ENCODE measurements around the gene NUP214.
"Not testable (repeated sequence)": the region's sequence is repeated elsewhere in the genome, so short reads cannot be mapped to it uniquely, and the experiment has no call there.

Gene NUP214

DNA sequence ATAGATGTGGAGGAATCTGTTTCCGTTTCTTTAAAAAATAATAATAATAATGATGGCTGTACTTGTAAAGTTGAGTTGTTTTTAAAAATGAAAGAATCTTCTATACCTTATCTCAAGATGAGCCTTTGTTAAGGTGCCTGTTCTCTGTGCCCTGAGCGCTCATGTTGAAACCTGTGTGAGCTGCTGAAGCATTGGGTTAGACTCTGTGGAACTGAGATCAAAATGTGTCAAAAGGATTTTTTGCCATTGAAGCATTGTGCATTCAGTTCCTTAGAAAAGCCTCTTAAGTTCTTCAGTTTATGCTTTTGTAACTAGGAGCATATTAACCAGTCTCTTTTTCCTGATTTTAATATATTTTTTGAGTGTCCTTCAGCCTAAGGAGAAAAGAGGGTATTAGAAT lies 67.7 kb downstream of the NUP214 start:
- DNase-seq (ENCODE audit: low spot score): no peak

DNA sequence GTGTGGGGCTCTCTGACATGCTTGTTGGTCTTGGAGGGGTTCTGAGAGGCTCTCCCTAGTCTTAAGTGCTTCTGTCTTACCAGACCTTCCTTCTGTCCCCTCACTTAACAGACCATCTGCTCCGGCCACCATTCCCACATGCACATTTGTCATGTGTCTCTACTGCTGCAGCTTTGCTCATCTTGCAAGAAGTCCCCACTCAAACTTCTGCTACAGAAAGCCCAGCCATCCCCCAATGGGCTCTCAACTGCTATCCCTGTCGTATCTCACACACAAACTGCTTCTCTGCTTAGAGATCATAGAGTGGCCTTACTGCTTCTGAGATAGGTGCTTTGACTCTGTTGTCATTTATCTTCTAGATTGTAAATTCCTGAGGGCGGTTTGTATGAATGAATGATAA lies 69.4 kb downstream of the NUP214 start:
- DNase-seq (ENCODE audit: low spot score): no peak

DNA sequence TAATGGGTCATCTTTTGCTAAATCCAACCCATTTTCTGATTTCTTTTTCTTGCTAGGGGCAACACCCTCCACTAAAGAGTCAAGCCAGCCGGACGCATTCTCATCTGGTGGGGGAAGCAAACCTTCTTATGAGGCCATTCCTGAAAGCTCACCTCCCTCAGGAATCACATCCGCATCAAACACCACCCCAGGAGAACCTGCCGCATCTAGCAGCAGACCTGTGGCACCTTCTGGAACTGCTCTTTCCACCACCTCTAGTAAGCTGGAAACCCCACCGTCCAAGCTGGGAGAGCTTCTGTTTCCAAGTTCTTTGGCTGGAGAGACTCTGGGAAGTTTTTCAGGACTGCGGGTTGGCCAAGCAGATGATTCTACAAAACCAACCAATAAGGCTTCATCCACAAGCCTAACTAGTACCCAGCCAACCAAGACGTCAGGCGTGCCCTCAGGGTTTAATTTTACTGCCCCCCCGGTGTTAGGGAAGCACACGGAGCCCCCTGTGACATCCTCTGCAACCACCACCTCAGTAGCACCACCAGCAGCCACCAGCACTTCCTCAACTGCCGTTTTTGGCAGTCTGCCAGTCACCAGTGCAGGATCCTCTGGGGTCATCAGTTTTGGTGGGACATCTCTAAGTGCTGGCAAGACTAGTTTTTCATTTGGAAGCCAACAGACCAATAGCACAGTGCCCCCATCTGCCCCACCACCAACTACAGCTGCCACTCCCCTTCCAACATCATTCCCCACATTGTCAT lies 72.0 kb downstream of the NUP214 start:
- no peak for DNase-seq (ENCODE audit: low spot score)

DNA sequence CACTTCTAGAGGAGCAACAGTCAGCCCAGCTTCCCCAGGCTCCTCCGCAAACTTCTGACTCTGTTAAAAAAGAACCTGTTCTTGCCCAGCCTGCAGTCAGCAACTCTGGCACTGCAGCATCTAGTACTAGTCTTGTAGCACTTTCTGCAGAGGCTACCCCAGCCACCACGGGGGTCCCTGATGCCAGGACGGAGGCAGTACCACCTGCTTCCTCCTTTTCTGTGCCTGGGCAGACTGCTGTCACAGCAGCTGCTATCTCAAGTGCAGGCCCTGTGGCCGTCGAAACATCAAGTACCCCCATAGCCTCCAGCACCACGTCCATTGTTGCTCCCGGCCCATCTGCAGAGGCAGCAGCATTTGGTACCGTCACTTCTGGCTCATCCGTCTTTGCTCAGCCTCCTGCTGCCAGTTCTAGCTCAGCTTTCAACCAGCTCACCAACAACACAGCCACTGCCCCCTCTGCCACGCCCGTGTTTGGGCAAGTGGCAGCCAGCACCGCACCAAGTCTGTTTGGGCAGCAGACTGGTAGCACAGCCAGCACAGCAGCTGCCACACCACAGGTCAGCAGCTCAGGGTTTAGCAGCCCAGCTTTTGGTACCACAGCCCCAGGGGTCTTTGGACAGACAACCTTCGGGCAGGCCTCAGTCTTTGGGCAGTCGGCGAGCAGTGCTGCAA lies 72.8 kb downstream of the NUP214 start:
- no peak for DNase-seq (ENCODE audit: low spot score)

DNA sequence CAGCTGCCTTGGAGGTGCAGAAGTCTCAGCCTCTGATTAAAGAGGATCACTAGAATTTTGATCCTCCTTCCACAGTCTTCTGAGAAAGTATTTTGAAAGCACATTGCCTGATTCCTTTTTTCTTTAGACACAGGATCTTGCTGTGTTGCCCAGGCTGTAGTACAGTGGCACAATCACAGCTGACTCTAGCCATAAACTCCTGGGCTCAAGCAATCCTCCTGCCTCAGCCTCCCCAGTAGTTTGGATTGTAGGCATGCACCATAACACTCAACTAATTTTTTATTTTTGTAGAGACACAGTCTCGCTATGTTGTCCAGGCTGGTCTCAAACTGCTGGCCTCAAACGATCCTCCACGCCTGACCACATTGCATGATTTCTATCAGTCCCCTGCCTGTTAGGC lies 76.5 kb downstream of the NUP214 start:
- DNase-seq (ENCODE audit: low spot score): no peak

DNA sequence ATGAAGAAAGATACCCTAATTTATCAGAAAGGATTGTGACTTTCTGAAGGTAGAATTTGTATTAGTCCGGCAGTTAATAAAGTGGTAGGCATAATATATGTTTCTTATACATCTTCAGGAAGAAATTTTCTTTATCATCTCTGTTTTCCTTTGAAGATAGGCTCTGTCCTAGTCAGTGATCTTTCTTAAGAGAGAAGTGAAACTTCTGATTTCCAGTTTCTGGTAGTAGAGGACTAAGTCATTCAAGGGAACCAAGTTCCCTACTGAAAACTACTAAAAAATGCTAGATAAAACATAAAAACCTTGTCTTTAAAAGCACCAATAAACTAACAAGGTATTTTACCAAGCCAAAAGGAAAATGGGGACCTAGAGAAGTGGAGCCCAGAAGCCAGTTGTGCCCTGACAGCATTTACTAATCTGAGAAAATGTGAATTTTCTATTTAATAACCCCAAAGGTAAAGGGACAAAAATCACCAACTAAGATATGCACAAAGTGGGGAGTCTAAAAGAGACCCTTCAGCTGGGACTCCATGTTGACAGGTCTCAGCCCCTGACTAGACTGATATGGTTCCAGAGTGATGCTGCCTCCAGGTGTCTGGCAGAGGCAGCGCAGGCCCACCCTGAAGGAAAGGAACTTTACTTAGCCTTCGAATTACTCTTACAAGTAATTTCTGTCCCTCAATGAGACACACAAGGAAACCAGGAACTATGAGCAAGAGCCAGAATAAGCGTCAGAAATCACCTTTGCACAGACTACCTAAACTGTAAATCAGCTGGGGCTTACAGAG lies 78.2 kb downstream of the NUP214 start:
- no peak for DNase-seq (ENCODE audit: low spot score)

DNA sequence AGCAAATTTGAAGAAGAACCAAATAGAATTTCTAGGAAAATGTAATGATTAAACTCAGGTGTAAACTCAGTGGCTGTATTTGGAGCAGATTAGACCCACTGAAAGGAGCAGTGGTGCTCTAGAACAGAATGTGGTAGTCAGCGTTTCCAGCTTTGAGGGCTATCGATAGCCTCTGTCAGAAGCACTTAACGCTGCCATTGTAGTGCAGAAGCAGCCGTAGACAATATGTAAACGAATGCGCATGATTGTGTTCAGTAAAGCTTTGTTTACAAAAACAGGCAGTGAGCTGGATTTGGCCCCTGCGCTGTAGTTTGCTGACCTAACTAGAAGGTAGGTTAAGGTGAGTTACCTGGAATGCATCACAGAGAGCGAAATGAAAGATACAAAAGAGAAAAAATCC lies 78.9 kb downstream of the NUP214 start:
- DNase-seq (ENCODE audit: low spot score): no peak

GRCh38 chr9:131206495-131206894 lies 81.1 kb downstream of the NUP214 start:
- DNase-seq (ENCODE audit: low spot score): no peak

DNA sequence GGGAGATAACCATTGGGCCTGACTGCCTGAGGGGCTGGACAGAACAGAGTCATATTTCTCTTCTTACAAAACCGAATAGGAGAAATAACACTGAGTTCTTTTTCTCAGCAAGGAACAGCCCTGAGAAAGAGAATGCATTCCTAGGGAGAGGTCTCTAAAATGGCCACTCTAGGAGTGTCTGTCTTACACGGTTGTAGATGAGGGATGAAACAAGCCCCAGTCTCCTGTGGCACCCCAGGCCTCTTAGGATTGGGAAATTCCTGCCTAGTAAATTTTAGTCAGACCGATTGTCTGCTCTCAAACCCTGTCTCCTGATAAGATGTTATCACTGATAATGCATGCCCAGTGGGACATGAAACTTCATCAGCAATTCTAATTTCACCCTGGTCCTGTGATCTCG lies 86.5 kb downstream of the NUP214 start:
- not testable (repeated sequence) for DNase-seq (ENCODE audit: low spot score)

GRCh38 chr9:131214286-131214856 lies 89.0 kb downstream of the NUP214 start:
- DNase-seq (ENCODE audit: low spot score): peak; percentile 24

DNA sequence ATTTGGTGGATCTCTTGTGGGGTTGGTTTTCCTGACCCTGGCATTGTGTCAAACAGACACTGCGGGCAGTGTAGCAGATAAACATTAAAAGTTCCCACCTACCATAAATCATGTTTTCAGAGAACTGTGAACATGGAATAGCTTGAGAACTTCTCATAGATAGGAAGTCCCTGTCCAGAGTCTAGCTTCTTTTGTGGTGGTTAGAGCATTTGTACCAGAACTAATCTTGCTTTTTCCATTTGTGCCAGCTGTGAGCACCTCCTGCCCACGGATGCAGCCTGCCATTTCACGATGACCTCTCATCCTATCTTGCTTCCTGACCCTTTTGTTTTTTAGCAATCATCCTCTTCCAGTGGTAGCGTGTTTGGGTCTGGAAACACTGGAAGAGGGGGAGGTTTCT lies 89.5 kb downstream of the NUP214 start:
- no peak for DNase-seq (ENCODE audit: low spot score)

GRCh38 chr9:131216806-131217205 lies 91.4 kb downstream of the NUP214 start:
- DNase-seq (ENCODE audit: low spot score): no peak

GRCh38 chr9:131217331-131218031 lies 92.1 kb downstream of the NUP214 start:
- no peak for DNase-seq (ENCODE audit: low spot score)

- DNase-seq (ENCODE audit: low spot score): no peak
Measured at GRCh38 chr9:131218370-131218769, 93.0 kb downstream of the NUP214 start.

- no peak for DNase-seq (ENCODE audit: low spot score)
Measured at GRCh38 chr9:131220485-131220884, 95.1 kb downstream of the NUP214 start.

DNA sequence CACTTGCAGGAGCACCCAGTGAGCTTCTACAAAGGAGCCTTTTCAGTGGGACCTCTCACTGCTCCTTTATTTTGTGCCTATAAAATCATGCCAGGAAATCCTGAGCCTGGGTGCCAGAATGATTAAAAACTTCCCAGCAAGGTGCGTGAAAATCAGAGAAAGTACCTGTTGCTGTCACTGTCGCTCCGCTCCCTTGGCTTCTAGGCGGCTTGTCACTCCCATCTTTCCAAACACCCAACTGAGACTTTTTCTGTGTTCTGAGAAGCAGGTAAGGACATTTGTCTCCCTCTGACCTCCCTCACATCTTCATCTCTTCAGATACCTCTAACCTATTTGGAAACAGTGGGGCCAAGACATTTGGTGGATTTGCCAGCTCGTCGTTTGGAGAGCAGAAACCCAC lies 97.1 kb downstream of the NUP214 start:
- no peak for DNase-seq (ENCODE audit: low spot score)

- DNase-seq (ENCODE audit: low spot score): no peak
Measured at GRCh38 chr9:131226226-131226625, 100.8 kb downstream of the NUP214 start.

GRCh38 chr9:131227112-131227958 lies 101.9 kb downstream of the NUP214 start:
- DNase-seq (ENCODE audit: low spot score): no peak

- no peak for DNase-seq (ENCODE audit: low spot score)
Measured at GRCh38 chr9:131227959-131228460, 102.6 kb downstream of the NUP214 start.

DNA sequence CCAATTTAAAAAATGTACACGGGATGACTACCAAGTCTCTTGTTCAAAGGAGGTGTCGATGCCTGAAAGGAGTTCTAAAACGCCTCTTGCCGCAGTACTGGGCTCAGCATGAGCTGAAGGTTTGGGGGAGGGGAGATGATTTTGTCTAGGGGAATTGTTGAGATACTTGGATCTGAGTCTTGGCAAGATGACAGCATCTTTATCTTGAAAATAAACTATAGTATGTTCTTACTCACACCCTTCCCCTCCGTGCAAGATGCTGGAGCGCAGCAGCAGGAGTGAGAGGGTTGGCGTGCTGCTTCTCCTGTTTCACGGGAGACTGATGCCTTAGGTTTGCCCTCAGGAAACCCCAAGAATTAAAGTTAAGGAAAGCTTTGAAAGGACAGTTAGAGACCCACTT lies 103.6 kb downstream of the NUP214 start:
- DNase-seq (ENCODE audit: low spot score): no peak

GRCh38 chr9:131233556-131233955 lies 108.2 kb downstream of the NUP214 start:
- DNase-seq (ENCODE audit: low spot score): no peak
